HCT116 (cell line): ENCODE measurements around the gene DICER1. TPM values are rescaled to one million over a fixed set of nuclear protein-coding genes. Genes with fewer than 3 reads are reported as not detected.
A peak's percentile ranks its signal among the peaks of the same experiment; 100 is the strongest.

Source experiments
- ATAC-seq: fragments of 200-7000 bp; cut with Tn5 transposase; 2 replicates; pipeline ENCODE4 v1.9.1; 2020; ENCODE audit warnings: mild to moderate bottlenecking, moderate library complexity
- BruUV-seq: library from RNA; stranded (reverse); fragments of 400-500 nt; replicated peaks from 2 replicates; lab custom pipeline; 2021; lab: Mats Ljungman, UMichigan
- CTCF ChIA-PET: fragments of 300-600 bp; sonication (Branson Sonifier 250); formaldehyde crosslinking; loops from one replicate; lab custom pipeline; 2021; ENCODE audit warnings: antibody characterized with exemption; lab: Charles Lee
- POLR2A ChIA-PET: fragments of 300-600, 350-600 bp; sonication (Branson Sonifier 250); formaldehyde crosslinking; loops from one replicate; lab custom pipeline; 2021; ENCODE audit warnings: antibody characterized with exemption; lab: Charles Lee
- RAD21 ChIA-PET, 2 experiments: fragments of 300-600 bp; sonication (Branson Sonifier 250); formaldehyde crosslinking; loops; one replicate each; lab custom pipeline; 2023; ENCODE audit warnings: low total read pairs in 2 of 2; ENCODE audit not compliant: uncharacterized antibody in 2 of 2, unreplicated experiment in 2 of 2, low non-redundant PET in 1 of 2; lab: Charles Lee
- DNase-seq: peaks from one replicate; pipeline ENCODE4 v3.0.0-alpha.2; 2010; ENCODE audit warnings: low read depth, low spot score
- H2AFZ ChIP-seq: fragments of 200-600 bp; shearing (Covaris generic), sonication (generic); 2 replicates; pipeline ENCODE4 v1.6.1; 2017; ENCODE audit warnings: low read depth, mixed run types, mixed read lengths, antibody characterized with exemption, low read length; ENCODE audit not compliant: poor library complexity, severe bottlenecking
- H3K27ac ChIP-seq: 2 replicates; pipeline ENCODE4 v1.5.1; 2012; ENCODE audit warnings: low read depth, low read length
- H3K27me3 ChIP-seq: fragments of 200-600 bp; sonication (generic); 2 replicates; pipeline ENCODE4 v1.6.1; 2016; ENCODE audit warnings: mixed run types, low read length, mixed read lengths; ENCODE audit not compliant: insufficient read depth
- H3K36me3 ChIP-seq, 2 experiments: fragments of 200-500 bp in 1 of 2; fragments of 200-600 bp in 1 of 2; sonication (Bioruptor generic) in 1 of 2; sonication (generic) in 1 of 2; 2 replicates each; pipeline versions ENCODE4 v1.5.1 to v1.6.1; 2014 to 2016; ENCODE audit warnings: low read length in 2 of 2, inconsistent platforms in 1 of 2, mixed read lengths in 1 of 2, mixed run types in 1 of 2; ENCODE audit not compliant: insufficient read depth in 2 of 2, control insufficient read depth in 1 of 2
- H3K4me1 ChIP-seq, 2 experiments: fragments of 200-600 bp in 1 of 2; sonication (generic) in 1 of 2; 2 replicates each; pipeline versions ENCODE4 v1.5.1 to v1.6.1; 2012 to 2017; ENCODE audit warnings: low read length in 2 of 2, inconsistent platforms in 1 of 2, mild to moderate bottlenecking in 1 of 2, mixed read lengths in 1 of 2, mixed run types in 1 of 2, moderate library complexity in 1 of 2; ENCODE audit not compliant: insufficient read depth in 2 of 2, control insufficient read depth in 1 of 2
- H3K4me2 ChIP-seq: fragments of 200-600 bp; sonication (generic); 2 replicates; pipeline ENCODE4 v1.6.1; 2017; ENCODE audit warnings: mixed run types, low read length, mixed read lengths
- H3K4me3 ChIP-seq, 2 experiments: fragments of 200-600 bp in 1 of 2; sonication (generic) in 1 of 2; replicated peaks in 1 of 2; 2 replicates each; pipeline ENCODE4 v1.5.1; 2011 to 2016; ENCODE audit warnings: low read length in 2 of 2, control low read depth in 1 of 2, low read depth in 1 of 2, mild to moderate bottlenecking in 1 of 2, mixed read lengths in 1 of 2, mixed run types in 1 of 2
- H3K79me2 ChIP-seq: fragments of 200-600 bp; sonication (generic); 2 replicates; pipeline ENCODE4 v1.6.1; 2017; ENCODE audit warnings: mild to moderate bottlenecking, mixed run types, low read length, moderate library complexity, mixed read lengths; ENCODE audit not compliant: insufficient read depth
- H3K9ac ChIP-seq: fragments of 200-600 bp; sonication (generic); 2 replicates; pipeline ENCODE4 v1.6.1; 2016; ENCODE audit warnings: low read length, mixed read lengths
- H3K9me2 ChIP-seq: fragments of 200-600 bp; sonication (generic), shearing (Covaris generic); 2 replicates; pipeline ENCODE4 v1.6.1; 2017; ENCODE audit warnings: mixed run types, mild to moderate bottlenecking, moderate library complexity; ENCODE audit not compliant: insufficient read depth
- H3K9me3 ChIP-seq, 2 experiments: fragments of 200-500 bp in 1 of 2; fragments of 200-600 bp in 1 of 2; sonication (Bioruptor generic) in 1 of 2; sonication (generic) in 1 of 2; 2 replicates each; pipeline ENCODE4 v1.6.1; 2014 to 2017; ENCODE audit warnings: low read length in 2 of 2, mixed read lengths in 2 of 2, inconsistent platforms in 1 of 2, low read depth in 1 of 2, mild to moderate bottlenecking in 1 of 2, mixed run types in 1 of 2, moderate library complexity in 1 of 2; ENCODE audit not compliant: control insufficient read depth in 1 of 2, insufficient read depth in 1 of 2
- H4K20me1 ChIP-seq: fragments of 200-600 bp; sonication (generic), shearing (Covaris generic); 2 replicates; pipeline ENCODE4 v1.6.1; 2017; ENCODE audit warnings: mixed run types, mild to moderate bottlenecking, moderate library complexity; ENCODE audit not compliant: insufficient read depth
- CBX3 ChIP-seq: IDR thresholded peaks from 2 replicates; pipeline ENCODE4 v1.6.1; 2012; ENCODE audit warnings: low read depth
- ELF1 ChIP-seq: IDR thresholded peaks from 2 replicates; pipeline ENCODE4 v1.6.1; 2012; ENCODE audit warnings: low read depth, borderline replicate concordance
- EZH2phosphoT487 ChIP-seq: fragments of 200-600 bp; IDR thresholded peaks from 2 replicates; pipeline ENCODE4 v1.6.1; 2018; ENCODE audit warnings: antibody characterized with exemption, borderline replicate concordance
- JUND ChIP-seq: IDR thresholded peaks from 2 replicates; pipeline ENCODE4 v1.6.1; 2012
- POLR2AphosphoS5 ChIP-seq: IDR thresholded peaks from 2 replicates; pipeline ENCODE4 v1.6.1; 2011; ENCODE audit warnings: mild to moderate bottlenecking, low read depth, low read length, moderate library complexity
- RAD21 ChIP-seq: IDR thresholded peaks from 2 replicates; pipeline ENCODE4 v1.6.1; 2012; ENCODE audit warnings: low read depth, mild to moderate bottlenecking
- SRF ChIP-seq: IDR thresholded peaks from 2 replicates; pipeline ENCODE4 v1.6.1; 2012; ENCODE audit warnings: low read depth
- ZNF274 ChIP-seq: fragments of 200-500 bp; sonication (Bioruptor generic); IDR thresholded peaks from 2 replicates; pipeline ENCODE4 v1.6.1; 2014; ENCODE audit warnings: mild to moderate bottlenecking, low read depth, low read length, inconsistent platforms
- intact Hi-C: fragments of 100-400 bp; cut with micrococcal nuclease; formaldehyde crosslinking; loops from 2 replicates; pipeline ENCODE4 v1.10.0; 2022
- total RNA-seq: library from RNA; stranded (reverse); gene quantifications from one replicate; pipeline ENCODE4 v1.2.1, GENCODE V29; 2021; ENCODE audit not compliant: unreplicated experiment
- TF ChIP-seq, protein P1 (sequence below), 3 experiments: fragments of 200-600 bp in 1 of 3; sonication (generic) in 1 of 3; IDR thresholded peaks in 2 of 3; conservative IDR thresholded peaks in 1 of 3; 2 replicates each; pipeline ENCODE4 v1.5.1; 2012 to 2017; ENCODE audit warnings: low read depth in 2 of 3, low read length in 2 of 3, antibody characterized with exemption in 1 of 3, borderline replicate concordance in 1 of 3, control low read depth in 1 of 3, mild to moderate bottlenecking in 1 of 3, mixed read lengths in 1 of 3, mixed run types in 1 of 3, moderate library complexity in 1 of 3; ENCODE audit not compliant: insufficient read depth in 1 of 3
- TF ChIP-seq, protein P2 (sequence below): IDR thresholded peaks from 2 replicates; pipeline ENCODE4 v1.6.1; 2012
- TF ChIP-seq, protein P3 (sequence below): IDR thresholded peaks from 2 replicates; pipeline ENCODE4 v1.6.1; 2012; ENCODE audit warnings: low read depth

Gene DICER1
- total RNA-seq, 1 experiment from 2014 or later, result 38.6 TPM

DNA sequence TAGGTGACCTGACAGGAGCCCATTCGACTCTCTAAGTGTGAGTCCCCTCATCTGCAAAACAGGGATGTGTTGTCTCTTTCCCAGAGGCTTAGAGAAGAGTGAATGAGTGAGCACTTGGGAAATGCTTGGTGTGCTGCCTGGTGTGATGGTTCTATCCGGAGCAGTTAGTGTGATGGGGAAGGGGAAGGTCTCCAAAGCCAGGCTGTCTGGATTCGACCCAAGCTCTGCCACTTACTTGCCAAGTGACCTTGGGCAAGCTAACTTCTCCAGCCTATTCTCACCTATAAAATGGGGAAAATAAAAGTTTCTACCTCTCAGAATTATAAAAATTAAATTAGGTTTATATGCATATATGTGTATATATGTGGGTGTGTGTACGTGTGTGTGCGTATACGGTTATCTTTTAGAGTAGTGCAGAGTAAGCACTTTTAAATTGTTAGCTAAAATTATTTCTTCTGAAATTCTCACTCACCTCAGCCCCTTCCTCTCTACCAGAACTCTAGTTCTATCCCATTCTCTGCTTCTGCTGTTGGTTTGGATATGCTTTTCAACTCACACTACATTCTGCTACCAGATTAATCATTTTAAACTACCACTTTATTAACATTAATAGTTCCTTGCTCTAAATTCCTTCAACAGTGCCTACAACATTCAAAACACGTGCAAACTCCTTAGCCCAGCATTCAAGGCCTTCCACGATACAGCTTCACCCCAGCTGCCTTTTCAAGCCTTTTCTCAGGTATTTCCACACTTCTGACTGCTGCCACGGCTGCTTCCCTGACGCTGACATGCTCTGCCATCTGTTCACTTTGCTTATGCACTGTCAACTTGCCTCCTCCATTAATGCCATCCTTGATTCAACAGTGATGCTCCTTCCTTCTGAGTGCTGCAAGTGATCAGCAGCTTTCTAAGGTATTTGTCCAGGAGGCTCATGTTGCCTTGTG, 55.3 kb downstream of the DICER1 start:
- H3K4me3 ChIP-seq, result no peak overlapping the region
- ChIA-PET RAD21 (no interaction called here), CTCF (no interaction called here), POLR2A (no interaction called here)
- 0 out of 2 replicates have a peak, but pooled peaks cover 4% of the 10 kb centered on the region for H4K20me1 ChIP-seq
- no TSS peak for BruUV-seq
- TF ChIP-seq EZH2phosphoT487, result no peak
- TF ChIP-seq ZNF274, result no peak
- TF ChIP-seq CBX3, result no peak
- ATAC-seq, result no peak
- H3K9me3 ChIP-seq, result no peaks in the 10 kb centered on the region
- H3K9me2 ChIP-seq, result no peaks in the 10 kb centered on the region
- H3K27me3 ChIP-seq, result no peaks in the 10 kb centered on the region
- peaks cover 32 to 33% of the 10 kb centered on the region in 2 experiments for H3K36me3 ChIP-seq
- peaks cover 11% of the 10 kb centered on the region for H3K79me2 ChIP-seq
- intact Hi-C loops, result loop anchor here (10.0 kb wide), 1 partner anchor 387 kb away; no protein-coding TSS in a partner anchor
- DNase-seq, result no peak
- no peak overlapping the region for H3K4me2 ChIP-seq
- H3K27ac ChIP-seq, result no peak overlapping the region
- no peak overlapping the region for H2AFZ ChIP-seq
- H3K9ac ChIP-seq, result no peak overlapping the region
- H3K4me1 ChIP-seq, result no peaks in the 10 kb centered on the region

DNA sequence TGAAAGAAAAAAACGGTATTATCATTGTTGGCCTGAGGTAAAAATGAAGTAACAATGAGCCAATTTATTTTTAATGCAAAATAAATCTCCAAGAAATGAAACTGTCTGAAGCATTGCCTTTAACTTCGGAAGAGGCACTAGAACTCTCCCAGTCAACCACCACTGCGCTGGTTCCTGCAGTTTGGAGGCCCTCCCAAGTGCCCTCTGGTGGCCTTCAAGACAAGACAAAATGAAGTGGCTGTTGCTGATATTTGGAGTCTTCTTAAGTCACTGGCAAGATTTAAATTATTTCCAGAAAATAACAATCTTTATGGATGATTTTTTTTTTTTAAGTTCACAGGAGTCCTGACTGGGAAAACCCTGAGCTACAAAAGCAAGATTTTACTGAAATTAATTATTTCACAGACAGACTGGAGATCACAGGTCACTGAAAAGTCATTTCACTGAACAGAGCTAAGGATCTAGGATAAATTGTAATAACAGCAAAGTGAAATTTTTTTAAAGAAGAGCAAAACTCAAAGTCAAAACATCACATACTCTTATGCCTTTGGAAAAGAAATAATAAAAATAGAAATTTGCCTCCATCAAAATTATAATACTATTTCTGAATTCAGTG, 58.2 kb downstream of the DICER1 start:
- intact Hi-C loops, result loop anchor here (1.0 to 5.0 kb wide), 3 partner anchors 277 to 410 kb away; no protein-coding TSS in a partner anchor
- H3K9me2 ChIP-seq, result no peaks in the 10 kb centered on the region
- POLR2A ChIA-PET, result no interaction called here
- CTCF ChIA-PET, result interaction anchor here (0.7 to 1.1 kb wide), 4 partner anchors 275 to 409 kb away, joined by 3 to 5 read pairs (median 4); no protein-coding TSS in a partner anchor
- H3K79me2 ChIP-seq, result peaks cover 11% of the 10 kb centered on the region
- no peak for TF ChIP-seq SRF
- peak; percentile 62 for TF ChIP-seq RAD21
- TF ChIP-seq, protein P1, sequence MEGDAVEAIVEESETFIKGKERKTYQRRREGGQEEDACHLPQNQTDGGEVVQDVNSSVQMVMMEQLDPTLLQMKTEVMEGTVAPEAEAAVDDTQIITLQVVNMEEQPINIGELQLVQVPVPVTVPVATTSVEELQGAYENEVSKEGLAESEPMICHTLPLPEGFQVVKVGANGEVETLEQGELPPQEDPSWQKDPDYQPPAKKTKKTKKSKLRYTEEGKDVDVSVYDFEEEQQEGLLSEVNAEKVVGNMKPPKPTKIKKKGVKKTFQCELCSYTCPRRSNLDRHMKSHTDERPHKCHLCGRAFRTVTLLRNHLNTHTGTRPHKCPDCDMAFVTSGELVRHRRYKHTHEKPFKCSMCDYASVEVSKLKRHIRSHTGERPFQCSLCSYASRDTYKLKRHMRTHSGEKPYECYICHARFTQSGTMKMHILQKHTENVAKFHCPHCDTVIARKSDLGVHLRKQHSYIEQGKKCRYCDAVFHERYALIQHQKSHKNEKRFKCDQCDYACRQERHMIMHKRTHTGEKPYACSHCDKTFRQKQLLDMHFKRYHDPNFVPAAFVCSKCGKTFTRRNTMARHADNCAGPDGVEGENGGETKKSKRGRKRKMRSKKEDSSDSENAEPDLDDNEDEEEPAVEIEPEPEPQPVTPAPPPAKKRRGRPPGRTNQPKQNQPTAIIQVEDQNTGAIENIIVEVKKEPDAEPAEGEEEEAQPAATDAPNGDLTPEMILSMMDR (IDR thresholded peaks at IDR 0.05 in 2 of 3, conservative IDR thresholded peaks at IDR 0.05 in 1 of 3; ENCODE audit: borderline replicate concordance in 1 of 3, insufficient read depth in 1 of 3, low read depth in 2 of 3, low read length in 2 of 3), result peak; percentile 55 to 79 (median 79); a peak in 5 of 6 replicates
- TF ChIP-seq JUND, result no peak
- TF ChIP-seq, protein P2, sequence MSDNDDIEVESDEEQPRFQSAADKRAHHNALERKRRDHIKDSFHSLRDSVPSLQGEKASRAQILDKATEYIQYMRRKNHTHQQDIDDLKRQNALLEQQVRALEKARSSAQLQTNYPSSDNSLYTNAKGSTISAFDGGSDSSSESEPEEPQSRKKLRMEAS, result no peak
- no peak for TF ChIP-seq ELF1
- no peak for TF ChIP-seq POLR2AphosphoS5
- TF ChIP-seq, protein P3, sequence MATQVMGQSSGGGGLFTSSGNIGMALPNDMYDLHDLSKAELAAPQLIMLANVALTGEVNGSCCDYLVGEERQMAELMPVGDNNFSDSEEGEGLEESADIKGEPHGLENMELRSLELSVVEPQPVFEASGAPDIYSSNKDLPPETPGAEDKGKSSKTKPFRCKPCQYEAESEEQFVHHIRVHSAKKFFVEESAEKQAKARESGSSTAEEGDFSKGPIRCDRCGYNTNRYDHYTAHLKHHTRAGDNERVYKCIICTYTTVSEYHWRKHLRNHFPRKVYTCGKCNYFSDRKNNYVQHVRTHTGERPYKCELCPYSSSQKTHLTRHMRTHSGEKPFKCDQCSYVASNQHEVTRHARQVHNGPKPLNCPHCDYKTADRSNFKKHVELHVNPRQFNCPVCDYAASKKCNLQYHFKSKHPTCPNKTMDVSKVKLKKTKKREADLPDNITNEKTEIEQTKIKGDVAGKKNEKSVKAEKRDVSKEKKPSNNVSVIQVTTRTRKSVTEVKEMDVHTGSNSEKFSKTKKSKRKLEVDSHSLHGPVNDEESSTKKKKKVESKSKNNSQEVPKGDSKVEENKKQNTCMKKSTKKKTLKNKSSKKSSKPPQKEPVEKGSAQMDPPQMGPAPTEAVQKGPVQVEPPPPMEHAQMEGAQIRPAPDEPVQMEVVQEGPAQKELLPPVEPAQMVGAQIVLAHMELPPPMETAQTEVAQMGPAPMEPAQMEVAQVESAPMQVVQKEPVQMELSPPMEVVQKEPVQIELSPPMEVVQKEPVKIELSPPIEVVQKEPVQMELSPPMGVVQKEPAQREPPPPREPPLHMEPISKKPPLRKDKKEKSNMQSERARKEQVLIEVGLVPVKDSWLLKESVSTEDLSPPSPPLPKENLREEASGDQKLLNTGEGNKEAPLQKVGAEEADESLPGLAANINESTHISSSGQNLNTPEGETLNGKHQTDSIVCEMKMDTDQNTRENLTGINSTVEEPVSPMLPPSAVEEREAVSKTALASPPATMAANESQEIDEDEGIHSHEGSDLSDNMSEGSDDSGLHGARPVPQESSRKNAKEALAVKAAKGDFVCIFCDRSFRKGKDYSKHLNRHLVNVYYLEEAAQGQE, result no peak
- TF ChIP-seq ZNF274, result no peak
- TF ChIP-seq, all 23 proteins: peak for 2
- H3K9me3 ChIP-seq, result no peaks in the 10 kb centered on the region
- no peak overlapping the region for H3K4me3 ChIP-seq
- no peaks in the 10 kb centered on the region for H3K27me3 ChIP-seq
- ATAC-seq (peak; percentile 92), DNase-seq (peak; percentile 40)
- no peak overlapping the region for H3K9ac ChIP-seq
- H2AFZ ChIP-seq, result no peak overlapping the region
- H4K20me1 ChIP-seq, result 0 out of 2 replicates have a peak, but pooled peaks cover 4% of the 10 kb centered on the region
- no peak overlapping the region for H3K27ac ChIP-seq
- no peak overlapping the region for H3K4me2 ChIP-seq
- no TSS peak for BruUV-seq
- H3K4me1 ChIP-seq, result no peaks in the 10 kb centered on the region
- RAD21 ChIA-PET, result interaction anchor here (0.7 to 1.0 kb wide), 2 partner anchors 219 to 409 kb away, joined by 3 read pairs; no protein-coding TSS in a partner anchor
- H3K36me3 ChIP-seq, result peaks cover 13 to 29% of the 10 kb centered on the region in 2 experiments; a peak in 3 of 4 replicates
